Ecto neural progenitor cell (in vitro differentiated cells): ENCODE measurements around the gene PLAAT2.
"Not testable (repeated sequence)": the region's sequence is repeated elsewhere in the genome, so short reads cannot be mapped to it uniquely, and the experiment has no call there.

Source experiments
- DNase-seq: peaks from one replicate; pipeline ENCODE4 v3.0.0-alpha.2; 2018; ENCODE audit warnings: low spot score

The PLAAT2 gene

DNA sequence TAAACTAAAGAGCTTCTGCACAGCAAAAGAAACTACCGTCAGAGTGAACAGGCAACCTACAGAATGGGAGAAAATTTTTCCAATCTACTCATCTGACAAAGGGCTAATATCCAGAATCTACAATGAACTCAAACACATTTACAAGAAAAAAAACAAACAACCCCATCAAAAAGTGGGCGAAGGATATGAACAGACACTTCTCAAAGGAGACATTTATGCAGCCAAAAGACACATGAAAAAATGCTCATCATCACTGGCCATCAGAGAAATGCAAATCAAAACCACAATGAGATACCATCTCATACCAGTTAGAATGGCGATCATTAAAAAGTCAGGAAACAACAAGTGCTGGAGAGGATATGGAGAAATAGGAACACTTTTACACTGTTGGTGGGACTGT, 15.7 kb upstream of the PLAAT2 start:
- not testable (repeated sequence) for DNase-seq

DNA sequence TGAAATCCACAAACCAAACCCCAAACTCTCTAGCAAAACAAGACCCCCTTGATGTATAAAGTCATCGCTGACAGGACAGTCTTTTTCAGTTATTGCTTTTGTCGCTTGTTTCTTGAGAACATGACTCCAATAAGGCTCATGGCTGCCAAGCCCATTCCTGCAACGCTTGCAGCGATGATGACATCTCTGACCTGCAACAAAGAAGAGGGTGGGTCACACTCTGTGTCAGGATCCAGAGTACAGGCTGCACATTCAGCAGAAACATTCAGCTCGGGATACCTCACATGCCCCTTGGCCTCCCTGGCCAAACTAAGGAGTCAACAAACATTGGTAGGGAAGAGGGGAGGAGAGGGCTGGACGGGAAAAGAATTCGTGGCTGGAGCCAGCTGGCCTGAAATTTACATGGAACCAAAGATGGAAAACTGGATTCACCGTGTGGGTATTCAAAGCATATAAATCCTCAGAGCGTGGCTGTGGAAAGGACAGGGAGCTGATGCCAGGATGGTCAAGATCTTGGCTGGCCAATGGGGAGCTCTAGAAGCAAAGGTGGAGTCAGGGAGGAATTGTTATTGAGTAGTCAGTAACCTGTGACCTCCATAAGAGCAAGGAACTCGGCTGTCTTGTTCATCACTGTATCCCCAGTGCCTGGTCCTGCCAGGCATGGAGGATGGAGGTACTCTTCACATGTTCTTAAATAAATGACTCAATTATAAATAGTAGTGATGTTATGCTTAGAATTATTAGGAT, 11.8 kb upstream of the PLAAT2 start:
- no peak for DNase-seq

DNA sequence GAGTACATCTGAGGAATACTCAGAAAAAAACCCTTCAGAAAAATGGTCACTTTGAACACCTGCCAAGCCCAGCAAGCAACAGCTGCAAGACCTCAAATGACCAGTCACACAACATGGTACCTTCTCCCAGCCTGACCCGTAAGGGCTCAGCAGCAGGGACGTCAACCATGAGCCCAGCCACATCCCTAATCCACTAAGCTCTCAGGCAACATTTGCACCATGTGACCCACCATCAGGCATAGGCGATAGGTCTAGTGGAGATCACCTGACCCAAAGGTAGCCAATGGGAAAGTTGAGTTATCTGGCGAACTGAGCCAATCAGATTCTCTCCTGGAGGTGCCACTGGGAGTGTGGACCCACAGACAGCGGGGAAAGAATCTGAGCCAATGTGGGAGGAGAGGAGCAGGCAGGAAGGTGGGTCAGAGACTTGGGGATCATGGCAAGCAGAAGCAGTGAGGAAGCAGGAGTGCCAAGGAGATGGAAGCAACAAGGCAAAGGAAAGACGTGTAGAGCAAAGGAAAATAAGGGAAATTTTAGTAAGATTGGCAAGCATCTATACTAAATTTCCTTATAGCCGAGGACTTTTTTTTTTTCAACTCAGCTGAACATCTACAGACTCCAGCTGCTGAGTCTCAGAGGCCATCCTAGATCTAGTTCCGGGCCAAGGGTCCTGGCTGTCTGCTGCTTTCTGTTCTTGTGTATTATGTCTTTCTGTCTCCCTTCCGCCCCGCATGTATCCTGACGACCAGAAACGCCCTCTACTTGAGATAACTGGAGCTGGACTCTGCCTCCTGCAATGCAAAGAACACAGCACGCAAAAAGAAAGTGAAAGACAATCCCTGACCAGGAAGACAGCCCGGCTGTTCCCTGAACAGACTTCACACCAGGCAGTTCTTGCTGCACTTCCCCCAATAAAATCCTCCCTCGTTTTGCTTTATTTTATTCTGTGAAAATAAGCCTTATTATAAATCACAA, 11.0 kb upstream of the PLAAT2 start:
- DNase-seq, result no peak

DNA sequence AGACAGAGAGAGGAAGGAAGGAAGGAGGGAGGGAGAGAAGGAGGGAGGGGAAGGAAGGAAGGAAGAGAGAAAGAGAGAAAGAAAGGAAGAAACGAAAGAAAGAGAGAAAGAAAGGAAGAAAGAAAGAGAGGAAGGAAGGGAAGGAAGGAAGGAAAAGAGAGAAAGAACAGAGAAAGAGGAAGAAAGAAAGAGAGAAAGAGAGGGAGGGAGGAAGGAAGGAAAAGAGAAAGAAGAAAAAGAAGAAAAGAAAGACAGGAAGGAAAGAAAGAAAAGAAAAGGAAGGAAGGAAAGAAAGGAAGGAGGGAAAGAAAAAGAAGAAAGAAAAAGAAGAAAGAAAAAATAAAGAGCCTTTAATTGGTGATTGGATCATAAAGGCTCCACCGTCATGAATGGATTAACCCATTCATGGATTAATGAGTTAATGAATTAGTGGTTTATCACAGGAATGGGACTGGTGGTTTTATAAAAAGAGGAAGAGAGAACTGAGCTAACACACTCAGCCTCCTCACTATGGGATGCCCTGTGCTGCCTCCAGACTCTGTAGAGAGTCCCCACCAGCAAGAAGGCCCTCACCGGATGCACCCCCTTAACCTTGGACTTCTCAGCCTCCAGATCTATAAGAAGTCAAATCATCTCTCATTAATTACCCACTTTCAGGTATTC, 9.0 kb upstream of the PLAAT2 start:
- no peak for DNase-seq

DNA sequence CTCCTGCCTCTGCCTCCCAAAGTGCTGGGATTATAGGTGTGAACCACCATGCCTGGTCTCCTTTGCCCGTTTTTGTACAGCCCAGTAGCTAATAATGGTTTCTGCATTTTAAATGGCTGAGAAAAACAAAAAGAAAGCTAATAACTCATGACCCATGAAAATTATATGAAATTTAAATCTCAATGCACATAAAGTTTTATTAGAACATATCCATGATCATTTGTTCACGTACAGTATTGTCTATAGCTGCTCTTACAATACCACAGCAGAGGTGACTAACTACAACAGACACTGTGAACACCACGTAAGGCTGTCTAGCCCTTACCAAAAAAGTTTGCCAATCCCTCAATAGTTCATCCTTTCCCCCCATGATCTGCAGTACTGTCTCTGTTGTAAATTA, 6.4 kb upstream of the PLAAT2 start:
- DNase-seq, result no peak

DNA sequence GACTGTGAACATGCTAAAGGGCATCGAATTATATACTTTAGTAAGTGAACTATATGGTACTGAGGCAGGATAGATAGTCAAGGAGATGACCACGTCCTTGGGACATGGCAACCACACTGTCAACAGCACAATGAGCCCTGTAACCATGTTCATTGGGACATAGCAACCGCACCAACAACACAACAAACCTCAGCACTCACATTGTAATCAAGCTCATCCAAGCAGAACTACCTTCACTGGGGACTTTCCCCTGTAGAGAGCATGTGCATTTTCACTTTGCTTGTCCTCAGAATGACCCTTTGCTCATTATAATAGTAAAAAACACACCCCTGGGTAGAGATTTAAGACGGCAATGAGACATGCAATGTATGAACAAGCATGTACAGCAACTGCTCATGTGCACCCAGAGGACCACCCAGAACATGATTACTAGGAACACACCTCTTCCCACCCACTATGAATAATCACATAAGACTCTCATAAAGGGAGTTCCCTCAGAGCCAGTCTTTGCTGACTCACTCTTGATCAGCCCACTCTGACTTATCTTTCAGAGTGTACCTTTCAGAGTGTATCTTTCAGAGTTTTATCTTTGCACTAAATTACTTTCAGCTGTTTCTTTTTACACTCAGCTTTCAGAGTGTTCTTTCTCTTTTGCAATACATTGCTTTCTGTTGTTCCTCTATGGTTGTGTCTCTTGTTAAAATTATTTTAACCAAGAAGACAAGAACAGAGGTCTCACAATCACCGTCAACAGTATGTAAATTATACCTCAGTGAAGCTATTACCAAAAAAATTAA, 4.1 kb upstream of the PLAAT2 start:
- no peak for DNase-seq

DNA sequence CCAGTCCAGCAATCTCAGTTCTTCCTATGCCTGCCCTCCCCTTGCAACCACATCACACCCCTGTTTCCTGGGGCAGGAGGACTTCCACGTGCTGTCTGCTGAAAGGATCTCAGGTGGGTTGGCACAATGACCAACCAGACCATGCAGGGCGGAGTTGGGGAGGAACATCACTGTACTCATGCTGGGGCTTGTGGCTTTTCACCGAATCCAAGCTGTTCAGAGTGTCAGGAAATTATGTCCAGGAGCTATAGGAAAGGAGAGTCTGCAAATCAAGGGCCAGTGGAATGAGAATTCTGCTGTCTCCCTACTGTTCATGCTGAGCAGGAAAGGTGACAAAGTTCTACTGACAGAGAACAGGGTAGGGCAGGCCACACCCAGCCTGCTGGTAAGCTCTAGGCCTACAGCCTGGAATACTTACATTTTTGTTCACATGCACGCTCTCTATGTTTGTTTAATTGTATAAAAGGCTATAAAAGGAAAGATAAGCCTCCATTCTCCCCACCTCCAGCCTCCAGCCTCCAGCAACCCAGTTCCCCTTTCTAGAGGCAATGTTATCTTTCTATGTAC, 1.7 kb upstream of the PLAAT2 start:
- DNase-seq, result no peak

DNA sequence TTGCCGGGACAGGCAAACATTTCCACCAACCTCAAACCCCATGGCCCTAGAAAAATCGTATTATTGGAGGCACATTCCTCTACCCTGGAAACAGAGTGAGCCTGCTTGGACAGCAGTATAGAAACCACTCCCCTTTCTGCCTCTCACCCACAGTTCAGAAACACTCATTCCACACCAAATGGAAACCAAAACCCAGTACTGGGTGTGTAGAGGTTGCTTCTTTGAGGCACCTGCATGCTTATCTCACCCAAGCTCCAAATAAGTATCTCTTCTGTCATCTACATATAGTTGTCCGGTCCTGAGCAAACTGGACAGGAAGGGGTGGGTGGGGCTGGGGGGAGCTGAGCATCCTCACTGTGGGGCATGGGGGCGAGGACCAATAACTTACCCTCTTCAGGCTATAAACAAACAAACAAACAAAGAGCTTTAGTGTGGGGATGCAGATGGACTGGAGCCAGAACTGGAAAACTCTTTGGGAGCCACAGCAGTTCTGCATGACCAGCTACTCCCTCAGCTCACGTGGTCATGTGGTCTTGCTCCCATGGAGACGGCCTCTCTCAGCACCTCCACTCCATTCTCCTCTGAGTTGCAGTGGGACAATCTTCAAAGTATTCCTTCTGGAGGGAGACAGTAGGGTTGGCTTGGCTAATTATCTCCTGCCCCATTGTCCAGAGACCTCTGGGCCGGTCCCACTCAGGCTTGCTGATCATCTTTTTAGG, 1.0 kb upstream of the PLAAT2 start:
- no peak for DNase-seq

DNA sequence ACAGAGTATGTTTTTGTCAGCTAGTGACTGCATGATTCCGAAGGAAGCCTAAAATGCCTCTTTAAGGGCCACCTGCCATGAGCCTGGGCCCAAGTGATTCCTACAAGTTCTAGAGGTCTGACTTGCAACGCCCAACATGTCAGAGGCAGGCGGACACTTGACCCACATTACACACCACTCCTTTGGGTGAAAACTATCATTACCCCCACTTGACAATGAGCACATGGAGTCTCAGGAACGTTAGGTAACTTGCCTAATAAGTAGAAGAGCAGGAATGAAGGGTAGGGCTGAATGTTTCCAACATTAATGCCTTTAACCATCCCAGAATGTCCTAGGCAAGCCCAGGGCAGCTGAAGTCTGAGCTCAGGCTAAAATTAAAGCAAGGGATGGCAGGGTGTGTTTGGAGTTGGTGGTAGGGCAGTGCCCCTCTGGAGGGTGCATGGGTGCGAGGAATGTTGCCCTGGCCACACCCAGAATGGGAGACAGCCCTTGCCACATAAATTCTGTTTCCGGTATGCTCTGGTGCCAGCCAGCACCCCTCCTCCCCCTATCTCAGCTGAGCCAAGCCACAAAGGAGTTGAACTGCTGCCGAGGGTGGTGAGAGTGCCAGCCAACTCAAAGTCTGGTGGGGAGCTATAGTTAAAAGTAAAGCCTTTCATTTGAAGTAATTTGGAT, 2.5 kb downstream of the PLAAT2 start:
- DNase-seq, result no peak

DNA sequence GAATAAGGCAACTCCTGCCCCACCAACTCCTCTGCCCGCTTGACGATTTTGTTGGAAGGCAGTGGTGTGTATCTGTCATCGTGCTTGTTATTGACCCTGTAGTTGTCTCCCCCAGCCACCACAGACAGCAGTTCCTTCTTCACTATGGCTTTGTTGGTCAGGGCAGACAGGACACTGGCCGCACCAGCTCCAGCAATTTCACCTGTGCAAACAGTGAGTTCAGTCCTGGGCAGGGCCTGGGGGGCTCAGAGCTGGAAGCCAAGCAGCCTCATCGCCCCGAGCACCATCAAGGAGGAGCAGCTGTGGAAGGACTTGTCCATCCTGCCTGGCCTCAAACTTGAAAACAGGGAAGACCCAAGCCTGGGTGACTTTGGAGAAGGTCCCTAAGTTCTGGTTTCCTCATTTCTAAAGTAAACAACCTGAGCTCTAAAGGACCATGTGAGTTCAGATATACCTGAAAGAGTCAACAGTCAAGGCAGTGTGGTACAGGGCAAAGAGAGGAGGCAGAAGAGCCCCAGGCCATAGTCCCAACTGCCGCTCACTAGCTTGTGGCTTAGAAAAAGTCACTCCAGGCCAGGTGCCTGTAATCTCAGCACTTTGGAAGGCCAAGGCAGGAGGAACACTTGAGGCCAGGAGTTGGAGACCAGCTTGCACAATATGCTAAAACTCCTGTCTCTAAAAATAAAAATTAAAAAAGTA, 4.6 kb downstream of the PLAAT2 start:
- DNase-seq, result no peak

DNA sequence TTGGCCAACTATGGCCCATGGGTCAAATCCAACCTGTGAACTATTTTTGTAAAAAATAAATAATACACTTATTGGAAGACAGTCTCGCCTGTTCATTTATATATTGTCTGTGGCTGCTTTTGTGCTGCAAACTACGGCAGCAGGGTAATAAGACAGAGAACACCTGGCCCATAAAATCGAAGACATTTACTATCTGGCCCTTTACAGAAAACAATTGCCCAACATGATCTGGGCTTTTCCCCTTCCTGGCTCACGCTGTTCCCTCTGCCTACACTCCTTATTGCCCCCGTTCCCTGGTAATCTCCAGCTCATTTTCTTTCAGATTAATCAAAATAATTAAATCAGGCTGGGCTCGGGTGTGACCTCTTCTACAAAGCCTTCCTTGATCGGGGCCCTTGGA, 5.6 kb downstream of the PLAAT2 start:
- DNase-seq, result no peak

DNA sequence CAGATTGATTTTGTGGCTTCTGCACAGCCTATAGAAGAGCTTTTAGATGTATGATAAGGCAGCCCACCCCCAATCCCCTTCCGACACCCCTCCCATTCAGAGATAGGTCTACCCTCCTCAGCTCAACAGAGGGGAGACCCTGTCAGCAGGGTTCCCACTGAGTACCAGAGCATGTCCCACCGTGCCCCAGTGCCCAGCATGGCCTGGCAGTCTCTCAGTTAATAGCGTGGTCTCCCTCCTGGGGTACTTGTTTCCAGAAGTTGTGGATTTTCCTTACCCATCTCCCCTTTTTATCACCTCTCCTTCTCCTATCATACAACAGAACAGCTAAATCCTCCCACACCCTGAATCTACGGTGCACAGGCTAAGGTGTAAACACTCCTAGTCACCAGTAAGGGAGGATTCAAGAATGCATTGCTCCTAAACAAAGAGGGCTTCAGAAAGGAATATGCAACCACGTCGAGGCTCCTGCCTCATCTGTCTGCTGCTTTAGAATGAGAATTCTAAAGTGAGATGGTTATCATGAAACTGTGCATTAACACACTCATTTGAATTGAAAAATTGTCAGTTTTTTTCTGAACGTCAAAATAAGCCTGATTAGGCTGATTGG, 6.7 kb downstream of the PLAAT2 start:
- DNase-seq, result no peak

DNA sequence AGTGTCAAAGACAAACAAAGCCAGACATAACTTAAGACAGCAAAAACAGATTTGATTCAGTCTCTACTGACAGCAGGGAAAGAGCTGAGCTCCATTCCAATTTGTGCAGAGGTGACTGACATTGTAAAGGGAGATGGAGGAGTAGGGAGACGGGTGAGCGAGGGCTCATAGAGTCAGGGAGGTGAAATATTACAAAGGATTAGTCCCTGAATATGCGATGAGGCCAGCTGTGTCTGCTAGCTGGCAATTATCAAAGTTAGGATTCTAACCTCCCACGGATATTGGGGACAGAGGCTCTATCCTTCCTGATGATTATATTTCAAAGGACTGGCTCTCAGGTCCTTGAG, 8.3 kb downstream of the PLAAT2 start:
- no peak for DNase-seq

DNA sequence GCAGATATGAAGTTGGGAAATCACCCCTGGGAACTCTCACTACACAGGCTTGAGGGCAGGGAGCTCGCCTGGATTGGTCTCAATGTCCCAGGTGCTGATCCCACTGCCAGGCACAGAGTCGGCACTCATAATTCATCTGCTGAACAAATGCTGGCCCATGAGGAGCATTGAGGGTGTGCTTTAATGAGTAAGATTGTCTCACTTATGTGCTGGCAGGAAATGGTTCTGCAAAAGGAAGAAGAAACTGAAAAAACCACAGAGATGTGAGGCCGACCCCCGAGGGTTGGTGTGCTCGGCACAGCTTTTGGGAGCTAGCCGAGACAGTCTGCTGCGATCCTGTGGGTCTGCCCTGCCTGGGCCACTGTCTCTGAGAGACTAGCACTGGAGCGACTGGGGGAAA, 9.4 kb downstream of the PLAAT2 start:
- DNase-seq, result no peak

DNA sequence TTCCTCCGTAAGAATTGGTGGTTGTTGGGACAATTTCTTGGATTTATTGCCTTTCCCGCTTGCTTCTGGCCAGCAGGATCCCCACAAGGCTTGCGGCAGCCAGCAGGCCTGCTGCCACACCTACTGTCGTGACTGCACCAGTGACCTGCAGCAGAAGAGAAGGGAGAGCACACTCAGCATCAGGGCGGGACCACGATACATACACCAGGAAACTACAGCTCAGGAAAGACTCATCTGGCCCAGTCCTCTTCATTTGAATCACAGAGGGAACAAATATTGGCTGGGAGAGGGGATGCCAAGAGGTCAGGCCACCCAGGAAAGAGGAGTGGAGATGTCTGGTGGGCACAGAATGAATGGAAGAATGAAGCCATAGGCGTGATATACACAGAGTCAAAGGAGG, 10.3 kb downstream of the PLAAT2 start:
- no peak for DNase-seq

DNA sequence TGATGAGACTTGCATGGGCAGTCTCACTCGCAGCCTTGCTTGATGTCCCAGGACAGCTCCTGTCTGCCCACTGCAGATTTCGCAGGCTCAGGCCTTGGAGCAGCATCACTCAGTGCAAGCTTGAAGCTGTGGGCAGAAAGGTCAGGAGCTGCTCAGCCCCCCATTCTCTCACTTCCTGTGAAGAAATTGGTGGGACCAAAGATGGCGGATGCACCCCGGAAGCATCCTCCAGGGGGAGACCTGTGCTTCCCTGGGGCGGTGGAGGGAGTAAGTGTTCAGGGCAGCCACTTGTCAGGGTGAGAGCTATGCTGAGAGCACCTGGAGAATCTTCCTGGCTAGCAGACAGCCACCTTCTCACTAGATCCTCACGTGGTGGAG, 11.3 kb downstream of the PLAAT2 start:
- peak; percentile 15 for DNase-seq

DNA sequence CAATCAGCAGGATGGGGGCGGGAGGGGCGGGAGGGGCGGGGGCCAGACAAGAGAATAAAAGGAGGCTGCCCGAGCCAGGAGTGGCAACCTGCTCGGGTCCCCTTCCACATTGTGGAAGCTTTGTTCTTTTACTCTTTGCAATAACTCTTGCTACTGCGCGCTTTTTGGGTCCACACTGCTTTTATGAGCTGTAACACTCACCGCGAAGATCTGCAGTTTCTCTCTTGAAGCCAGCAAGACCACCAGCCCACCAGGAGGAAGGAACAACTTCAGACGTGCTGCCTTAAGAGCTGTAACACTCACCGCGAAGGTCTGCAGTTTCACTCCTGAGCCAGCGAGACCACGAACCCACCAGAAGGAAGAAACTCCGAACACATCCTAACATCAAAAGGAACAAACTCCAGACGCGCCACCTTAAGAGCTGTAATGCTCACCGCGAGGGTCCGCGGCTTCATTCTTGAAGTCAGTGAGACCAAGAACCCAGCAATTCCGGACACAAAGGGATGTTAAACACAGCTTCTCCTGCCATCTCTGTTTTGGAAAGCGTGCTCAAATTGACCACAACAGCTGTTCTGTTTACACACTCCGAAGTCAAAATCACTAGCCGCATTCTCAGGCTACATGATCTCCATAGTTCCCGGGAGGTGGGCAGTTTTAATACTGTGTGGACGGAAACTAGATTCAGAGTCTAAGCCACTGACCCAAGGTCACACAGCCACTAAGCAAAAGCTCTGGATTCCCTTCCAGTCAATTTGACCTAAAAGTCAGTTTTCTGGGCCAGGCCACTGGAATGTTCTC, 11.9 kb downstream of the PLAAT2 start:
- DNase-seq, result no peak

DNA sequence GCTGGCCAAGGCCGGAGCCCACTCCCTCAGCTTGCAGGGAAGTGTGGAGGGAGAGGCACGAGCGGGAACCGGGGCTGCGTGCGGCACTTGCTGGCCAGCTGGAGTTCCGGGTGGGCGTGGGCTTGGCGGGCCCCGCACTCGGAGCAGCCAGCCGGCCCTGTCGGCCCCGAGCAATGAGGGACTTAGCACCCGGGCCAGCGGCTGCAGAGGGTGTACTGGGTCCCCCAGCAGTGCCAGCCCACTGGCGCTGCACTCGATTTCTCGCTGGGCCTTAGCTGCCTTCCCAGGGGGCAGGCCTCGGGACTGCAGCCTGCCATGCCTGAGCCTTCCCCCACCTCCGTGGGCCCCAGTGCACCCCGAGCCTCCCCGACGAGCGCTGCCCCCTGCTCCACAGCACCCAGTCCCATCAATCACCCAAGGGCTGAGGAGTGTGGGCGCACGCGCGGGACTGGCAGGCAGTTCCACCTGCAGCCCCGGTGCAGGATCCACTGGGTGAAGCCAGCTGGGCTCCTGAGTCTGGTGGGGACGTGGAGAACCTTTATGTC, 13.0 kb downstream of the PLAAT2 start:
- not testable (repeated sequence) for DNase-seq
